ENCODE results near the gene TICRR.

GRCh38 chr15:89641053-89641452, 65.8 kb downstream of the TICRR start:
- TF ChIP-seq MXI1 (IDR thresholded peaks at IDR 0.05; ENCODE audit: borderline replicate concordance, low read depth, low read length), result no peak
- no peak for TF ChIP-seq CTCF (CRISPR knock-in tag; IDR thresholded peaks at IDR 0.05)
- no peak for TF ChIP-seq TCF12 (IDR thresholded peaks at IDR 0.05)
- TF ChIP-seq TCF12 (CRISPR knock-in tag; IDR thresholded peaks at IDR 0.05), result no peak
- TF ChIP-seq JUND (CRISPR knock-in tag; IDR thresholded peaks at IDR 0.05), result no peak
- TF ChIP-seq ZFP1 (CRISPR knock-in tag; IDR thresholded peaks at IDR 0.05), result no peak
- TF ChIP-seq TAF1 (CRISPR knock-in tag; IDR thresholded peaks at IDR 0.05), result no peak
- no peak for TF ChIP-seq EP300 (IDR thresholded peaks at IDR 0.05; ENCODE audit: low read depth in 2 of 2, low read length in 2 of 2)
- no peak for TF ChIP-seq EP300 (CRISPR knock-in tag; IDR thresholded peaks at IDR 0.05; ENCODE audit: borderline replicate concordance)
- no peak for TF ChIP-seq ZNF263 (CRISPR knock-in tag; IDR thresholded peaks at IDR 0.05)
